Activated T-helper 9 cell treated with anti-CD3 and anti-CD28 coated beads, Interleukin-2, amount 50 U/mL, for 16 hours (primary cell): ENCODE data around the gene KIF12.
"Not testable (repeated sequence)": the region's sequence is repeated elsewhere in the genome, so short reads cannot be mapped to it uniquely, and the experiment has no call there.

Source experiments
- DNase-seq: peaks from one replicate; pipeline ENCODE4 v3.0.0-alpha.2; 2020; ENCODE audit warnings: low read depth

The KIF12 gene

DNA sequence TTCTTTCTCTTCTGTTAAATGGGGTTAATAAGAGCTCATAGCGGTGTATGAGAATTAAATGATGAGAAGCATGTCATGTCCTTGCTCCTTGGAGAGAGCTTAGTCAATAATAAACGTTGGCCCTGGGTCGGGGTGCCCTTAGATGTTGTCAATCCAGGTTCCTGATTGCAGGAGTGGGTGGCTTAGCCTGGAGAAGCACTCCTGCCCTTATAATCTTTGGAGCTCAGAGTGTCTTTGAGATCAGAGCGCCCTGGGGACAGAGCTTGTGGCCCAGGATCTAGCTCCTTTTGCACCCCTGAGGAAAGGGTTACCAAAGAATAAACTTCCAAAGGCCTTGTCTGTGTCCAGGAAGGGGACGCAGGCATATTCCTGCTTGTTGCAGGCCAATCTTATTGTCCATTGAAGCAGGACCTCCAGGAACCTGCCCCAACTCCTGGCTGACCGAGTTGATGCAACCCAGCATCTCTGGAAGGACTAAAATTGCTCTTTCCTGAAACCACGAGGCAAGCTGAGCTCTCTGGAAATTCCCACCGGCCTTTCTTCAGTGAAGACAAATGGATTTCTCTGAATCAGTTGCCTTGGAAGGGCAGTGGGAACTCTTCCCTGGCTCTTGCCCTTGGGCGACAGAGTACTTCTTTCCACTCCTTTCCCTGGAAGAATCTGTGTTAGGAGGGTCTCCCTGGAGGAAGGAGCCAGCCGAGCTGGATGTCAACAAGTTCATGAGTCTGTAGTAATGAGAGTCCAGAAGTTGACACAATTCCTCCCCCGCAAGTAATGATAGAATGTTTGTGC is 14.6 kb downstream of the KIF12 start:
- no peak for DNase-seq

GRCh38 chr9:114083666-114084065 is 15.4 kb downstream of the KIF12 start:
- no peak for DNase-seq

DNA sequence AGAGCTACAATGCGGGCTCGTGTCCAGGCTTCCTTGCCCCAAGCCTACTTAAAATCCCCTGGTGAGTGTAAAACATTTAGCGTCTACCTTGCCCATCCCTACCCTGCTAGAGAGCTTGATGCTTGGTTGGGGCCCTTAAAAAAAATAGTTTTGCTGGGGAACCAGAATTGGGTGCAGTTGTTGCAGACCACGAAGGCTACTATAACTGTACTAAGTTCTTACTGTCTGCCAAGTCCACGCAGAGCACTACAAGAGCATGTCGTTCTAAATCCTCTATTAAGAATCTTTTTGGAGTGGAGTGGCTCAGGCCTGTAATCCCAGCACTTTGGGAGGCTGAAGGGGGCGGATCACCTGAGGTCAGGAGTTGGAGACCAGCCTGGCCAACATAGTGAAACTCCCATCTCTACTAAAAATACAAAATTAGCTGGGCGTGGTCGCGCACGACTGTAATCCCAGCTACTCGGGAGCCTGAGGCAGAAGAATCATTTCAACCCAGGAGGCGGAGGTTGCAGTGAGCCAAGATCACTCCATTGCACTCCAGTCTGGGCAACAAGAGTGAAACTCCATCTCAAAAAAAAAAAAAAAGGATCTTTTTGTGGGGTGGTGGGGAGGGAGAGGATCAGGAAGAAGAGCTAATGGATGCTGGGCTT is 16.2 kb downstream of the KIF12 start:
- not testable (repeated sequence) for DNase-seq

GRCh38 chr9:114082017-114082762 is 16.9 kb downstream of the KIF12 start:
- peak; percentile 56 for DNase-seq

DNA sequence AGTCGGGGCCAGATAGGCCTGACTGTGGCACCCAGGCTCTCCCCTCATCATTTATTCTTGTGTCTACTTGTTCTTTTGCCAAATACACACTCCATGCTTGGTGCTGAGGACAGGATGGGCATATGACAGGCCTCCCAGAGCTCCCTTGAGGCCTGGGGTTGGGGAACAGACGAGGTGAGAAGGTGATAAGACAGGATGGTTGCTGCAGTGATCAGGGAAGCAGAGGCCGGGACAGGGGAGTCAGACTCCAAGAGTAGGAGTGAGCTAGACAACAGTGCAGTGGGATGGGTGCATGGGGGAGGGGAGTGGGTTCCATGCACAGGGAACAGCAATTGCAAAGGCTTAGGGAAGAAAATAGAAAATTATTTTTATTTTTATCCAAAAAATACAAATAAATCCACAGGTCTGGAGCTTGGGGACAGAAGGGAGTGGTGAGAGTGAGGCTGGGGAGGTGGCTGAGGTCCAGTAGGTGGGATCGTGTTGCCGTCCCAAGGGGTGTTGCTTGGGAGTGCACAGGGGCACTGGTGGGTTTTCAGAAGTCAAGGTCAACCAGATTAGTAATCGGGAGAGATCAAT is 17.6 kb downstream of the KIF12 start:
- DNase-seq: no peak

DNA sequence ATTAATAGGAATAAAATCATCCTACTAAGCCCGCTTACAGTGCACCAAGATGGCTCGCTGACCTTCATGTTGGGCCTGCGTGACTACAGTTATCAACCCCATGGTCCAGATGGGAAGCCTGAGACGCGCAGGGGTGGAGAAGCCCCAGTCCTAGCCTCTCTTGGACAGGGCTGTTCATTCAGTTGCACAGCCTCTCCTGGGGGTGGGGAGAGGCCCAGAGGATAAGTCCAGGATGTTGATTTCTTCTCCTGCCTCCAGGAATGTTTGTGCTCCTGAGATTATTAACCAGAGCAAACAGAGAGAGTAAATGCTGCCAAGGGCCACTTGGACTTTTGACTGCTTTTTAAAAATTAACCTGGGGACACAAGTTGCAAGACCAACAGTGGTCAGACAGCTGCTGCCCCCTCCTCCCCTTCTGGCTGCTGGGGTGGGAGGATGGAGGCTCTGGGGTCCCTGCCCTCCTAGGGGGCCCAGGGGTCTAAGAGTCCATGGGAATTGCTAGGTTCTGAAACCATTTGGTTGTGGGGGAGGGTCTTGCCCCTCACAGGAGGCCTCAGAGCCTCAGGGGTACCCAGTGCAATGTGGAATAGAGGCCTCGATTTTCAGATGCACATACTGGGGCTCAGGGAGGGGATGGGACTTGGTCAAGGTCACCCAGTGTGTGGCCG is 18.2 kb downstream of the KIF12 start:
- DNase-seq: no peak

DNA sequence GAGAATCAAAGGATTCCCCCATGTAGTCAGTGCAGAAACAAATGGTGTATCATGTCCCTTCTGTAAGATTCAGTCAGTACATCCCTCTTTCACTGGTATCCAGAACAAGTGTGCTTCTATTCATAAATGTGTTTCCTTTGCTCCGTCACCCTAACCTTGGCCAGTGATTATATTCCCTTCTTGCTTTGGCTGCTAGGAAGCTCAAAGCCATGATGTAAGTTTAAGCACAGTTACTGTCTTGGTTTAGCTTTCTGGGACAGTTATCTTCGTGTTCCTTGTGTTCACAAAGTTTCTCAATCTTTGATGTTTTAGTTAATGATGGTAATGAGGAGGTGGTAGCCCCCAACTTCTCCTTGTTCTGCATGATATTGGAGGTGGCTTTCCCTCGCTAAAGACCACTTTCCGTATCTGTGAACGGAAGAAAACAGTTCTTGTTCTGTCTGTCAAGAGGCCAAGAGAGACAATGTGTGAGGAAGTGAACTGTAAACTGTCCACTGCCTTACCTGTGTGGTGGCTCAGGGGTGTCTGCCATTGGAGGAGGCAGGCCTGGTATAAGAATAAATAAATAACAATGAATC is 18.8 kb downstream of the KIF12 start:
- DNase-seq: no peak

GRCh38 chr9:114078781-114079156 is 20.3 kb downstream of the KIF12 start:
- no peak for DNase-seq

GRCh38 chr9:114078021-114078780 is 20.9 kb downstream of the KIF12 start, which contains the start of gene AMBP:
AMBP (minus strand) TSS chr9:114078300; CDS start chr9:114078209, 91 bp downstream.
- DNase-seq: no peak

DNA sequence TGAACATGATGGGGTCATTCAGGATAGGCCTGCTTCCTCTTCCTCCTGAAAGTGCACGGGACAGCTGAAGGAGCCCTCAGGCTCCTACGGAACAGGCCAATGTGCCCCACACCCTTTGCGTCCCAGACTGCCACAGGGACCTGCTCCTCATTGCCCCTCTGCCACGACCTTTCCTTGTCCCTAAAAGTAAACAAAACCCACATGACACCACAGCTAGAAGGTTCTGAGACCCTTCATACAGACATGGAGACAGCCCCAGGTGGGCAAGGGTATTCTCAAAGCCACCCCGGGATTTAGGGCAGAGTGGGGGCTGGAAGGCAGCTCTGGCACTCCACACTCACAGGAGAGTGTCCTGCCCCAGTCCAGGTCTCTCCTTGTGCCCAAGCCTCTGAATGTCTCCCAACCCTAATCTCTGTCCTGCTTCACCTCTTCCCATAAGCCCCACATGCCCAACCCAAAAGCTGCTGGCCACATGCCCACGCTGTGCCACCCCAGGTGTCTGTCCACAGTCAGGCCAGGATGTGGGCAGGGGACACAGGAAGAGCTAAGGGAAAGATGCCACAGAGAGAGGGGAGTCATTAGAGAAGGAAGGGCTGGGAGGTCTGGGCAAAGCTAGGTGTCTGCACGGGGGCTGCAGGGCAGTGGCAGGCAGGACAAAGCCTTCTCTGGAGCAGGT is 21.8 kb downstream of the KIF12 start:
- DNase-seq: no peak

- no peak for DNase-seq
Observed at GRCh38 chr9:114076237-114077161, 22.6 kb downstream of the KIF12 start.

DNA sequence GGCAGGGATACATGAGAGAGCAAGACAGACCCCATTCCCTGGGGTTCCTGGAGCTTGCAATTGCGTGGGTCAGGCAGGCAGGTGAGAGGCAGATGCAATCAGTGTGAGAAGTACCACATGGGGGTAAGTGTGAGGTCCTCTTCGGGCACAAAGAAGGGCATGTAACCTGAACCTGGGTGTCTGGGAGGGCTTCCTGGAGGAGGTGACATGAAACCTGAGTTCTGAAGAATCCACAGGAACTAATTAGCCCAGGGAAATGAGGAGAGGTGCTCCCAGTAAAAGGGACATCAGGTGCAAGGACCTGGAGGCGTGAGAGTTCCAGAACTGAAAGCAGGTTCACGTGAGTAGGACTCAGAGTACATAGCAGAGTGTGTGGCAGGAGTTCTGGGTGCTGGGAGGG is 23.5 kb downstream of the KIF12 start:
- DNase-seq: no peak

GRCh38 chr9:114072184-114073140 is 26.6 kb downstream of the KIF12 start:
- DNase-seq: no peak

DNA sequence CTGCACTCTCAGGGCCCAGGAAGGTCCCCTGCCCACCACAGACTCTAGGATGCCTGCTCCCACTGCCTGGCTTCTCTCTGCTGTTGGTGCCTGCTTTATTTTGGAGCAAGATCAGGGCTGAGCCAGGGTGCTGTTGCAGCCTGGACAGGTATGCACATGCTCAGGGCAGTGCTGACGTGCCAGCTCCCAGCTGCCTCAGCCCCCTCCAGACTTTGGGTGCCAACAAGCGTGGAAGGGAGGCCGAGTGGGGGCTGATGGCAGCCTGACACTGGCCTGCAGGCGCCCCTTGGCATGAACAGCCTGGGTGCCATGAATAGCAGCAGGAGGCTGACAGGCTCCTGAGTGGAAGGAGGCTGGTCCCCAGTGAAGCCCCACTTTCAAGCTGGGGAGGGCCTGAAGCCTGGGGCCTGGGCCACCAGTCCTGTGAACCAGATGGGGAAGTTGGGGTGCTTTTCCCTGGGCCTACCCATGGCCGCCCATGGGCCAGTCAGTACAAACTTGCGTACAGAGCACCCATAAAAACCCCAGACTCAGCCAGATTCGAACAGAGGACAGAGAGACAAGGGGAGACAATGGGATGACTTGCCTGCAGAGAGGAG is 27.8 kb downstream of the KIF12 start:
- DNase-seq: no peak

DNA sequence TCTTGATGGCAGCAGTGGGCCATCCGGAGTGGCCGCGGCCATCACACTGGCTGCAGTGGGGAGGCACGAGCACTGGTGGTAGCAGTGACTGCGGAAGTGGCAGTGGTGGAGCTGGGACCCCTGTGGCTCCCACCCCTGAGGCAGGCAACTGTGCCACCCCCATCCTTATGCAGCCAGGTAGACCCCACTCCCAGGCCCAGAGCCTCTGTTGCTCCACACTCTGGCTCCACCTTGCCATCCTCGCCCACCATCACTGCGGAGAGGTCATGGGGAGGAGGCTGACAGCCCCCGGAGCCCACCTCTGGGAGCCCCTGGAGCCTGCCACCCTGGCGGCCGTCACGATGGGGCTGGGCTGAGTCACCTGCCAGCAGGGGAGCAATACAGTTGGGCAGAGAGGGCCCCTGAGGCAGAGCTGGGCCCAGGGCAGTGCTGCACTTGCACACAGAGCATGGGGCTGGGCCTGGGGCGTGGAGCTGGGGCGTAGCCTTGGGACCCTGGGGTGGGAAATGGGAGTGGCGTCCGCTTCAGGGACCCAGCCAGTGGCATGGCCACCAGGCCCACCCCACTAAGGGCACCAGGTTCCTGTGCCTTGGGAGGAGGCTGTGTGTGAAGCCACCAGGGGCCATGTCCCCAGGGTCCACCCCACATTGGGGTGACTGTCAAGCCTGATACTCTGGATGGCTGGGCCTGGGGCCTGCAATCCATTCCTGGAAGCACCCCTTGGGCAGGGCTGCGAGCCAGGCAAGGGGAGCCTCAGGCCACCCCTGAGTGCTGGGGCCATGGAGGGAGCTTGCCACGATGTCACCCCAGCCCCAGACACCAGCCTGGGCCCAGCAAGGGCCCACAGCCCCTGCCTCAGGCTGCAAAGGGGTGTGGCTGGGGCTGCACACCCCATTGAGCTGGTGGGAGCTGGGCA is 28.6 kb downstream of the KIF12 start:
- DNase-seq: no peak

DNA sequence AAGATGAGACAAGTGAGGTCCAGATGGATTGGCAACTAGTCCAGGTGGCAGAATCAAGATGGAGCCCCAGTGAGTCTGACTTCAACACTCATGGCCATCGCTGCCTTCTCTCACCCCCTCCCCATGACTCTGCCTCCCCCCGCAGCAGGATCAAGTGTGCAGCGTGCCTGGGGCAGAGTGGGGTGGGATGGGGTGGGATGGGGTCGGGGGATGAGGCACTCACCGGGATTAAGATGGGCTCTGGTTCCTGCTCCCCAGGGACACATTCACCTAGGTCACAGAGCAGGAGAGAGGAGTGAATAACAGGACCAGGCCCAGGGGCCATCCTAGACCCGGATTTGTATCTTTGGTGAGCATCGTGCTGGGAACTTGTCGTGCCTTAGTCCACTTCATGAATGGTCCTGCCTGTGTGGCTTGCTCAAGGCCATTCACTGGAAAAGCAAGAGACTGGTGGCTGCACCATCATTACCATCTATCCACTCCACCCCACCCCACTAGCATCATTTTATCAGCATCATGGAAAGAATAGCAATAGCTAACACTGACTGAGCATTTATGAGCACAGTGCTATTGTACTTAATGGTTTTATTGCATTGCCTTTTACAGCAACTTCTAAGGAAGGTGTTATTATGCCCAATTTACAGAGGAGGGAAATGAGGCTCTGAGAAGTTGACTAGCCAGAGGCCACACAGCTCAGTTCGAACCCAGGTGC is 29.5 kb downstream of the KIF12 start:
- no peak for DNase-seq
